ENCODE measurements around the gene COX7A2L.
"Not testable (repeated sequence)": the region's sequence is repeated elsewhere in the genome, so short reads cannot be mapped to it uniquely, and the experiment has no call there.

COX7A2L gene

GRCh38 chr2:42338567-42339190 is 22.3 kb downstream of the COX7A2L start:
- no peak for DNase-seq

DNA sequence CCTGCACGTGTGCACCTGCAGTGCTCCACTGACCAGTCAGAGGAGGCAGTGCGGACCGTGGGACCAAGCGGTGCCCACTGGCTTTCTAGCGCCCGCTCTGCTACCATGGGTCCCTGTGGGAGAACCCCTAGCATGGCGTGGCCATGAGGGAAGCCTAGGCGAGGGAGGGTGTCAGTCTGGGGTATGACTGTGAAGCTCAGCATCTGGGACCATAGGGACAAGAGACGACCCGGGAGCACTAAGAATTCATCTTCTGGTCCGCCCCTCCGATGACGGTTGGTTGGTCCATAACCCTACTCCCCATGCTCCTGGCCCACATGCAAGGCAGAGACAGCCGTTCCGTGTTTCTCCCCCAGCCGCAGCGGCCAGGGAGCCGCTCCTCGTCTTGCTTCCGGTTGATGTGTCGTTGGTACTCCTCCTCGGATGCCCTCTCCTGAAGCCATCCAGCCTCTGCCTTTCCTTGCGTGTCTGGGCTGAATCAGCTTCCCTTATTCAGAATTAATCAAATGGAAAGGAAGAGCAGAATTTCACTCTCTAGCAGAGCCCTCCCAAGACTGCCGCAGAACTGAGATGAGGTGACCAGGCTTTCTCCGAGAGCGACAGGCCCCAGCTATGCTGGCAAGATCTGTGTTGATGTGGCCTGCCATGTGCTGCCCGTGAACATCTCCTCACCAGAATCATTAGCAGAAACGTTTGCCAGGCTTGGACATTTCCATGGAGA is 23.0 kb downstream of the COX7A2L start:
- no peak for DNase-seq

GRCh38 chr2:42337356-42337820 is 23.6 kb downstream of the COX7A2L start:
- no peak for DNase-seq

DNA sequence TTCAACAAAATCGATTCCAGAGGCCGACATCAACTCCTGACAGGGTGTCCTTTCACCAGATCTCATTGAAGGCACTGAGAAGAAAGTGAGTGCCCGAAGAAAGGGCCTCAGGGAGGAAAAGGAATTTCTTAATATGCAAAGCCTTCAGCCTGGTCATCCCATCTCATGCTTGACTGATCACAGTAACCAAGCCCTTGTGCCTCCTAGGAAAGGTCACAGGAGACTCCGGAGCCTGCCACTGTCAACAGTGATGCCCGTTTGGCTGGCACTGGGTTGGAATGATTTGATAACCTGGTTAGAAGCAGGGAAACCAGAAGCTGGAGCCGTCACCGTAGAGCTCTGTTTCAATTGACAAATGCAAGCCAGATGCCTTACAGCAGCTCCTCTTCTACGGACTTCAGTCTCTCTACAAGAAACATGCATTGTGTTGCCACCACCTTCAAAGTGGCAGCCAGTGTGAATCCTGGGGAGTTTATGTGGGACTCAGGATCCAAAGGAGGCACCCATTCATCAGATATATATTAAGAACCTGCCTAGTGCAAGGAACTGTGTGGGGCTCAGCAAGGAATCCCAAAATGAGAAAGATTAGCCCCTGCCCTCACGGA is 24.6 kb downstream of the COX7A2L start:
- no peak for DNase-seq

- DNase-seq = no peak
Observed at GRCh38 chr2:42335514-42336104, 25.4 kb downstream of the COX7A2L start.

DNA sequence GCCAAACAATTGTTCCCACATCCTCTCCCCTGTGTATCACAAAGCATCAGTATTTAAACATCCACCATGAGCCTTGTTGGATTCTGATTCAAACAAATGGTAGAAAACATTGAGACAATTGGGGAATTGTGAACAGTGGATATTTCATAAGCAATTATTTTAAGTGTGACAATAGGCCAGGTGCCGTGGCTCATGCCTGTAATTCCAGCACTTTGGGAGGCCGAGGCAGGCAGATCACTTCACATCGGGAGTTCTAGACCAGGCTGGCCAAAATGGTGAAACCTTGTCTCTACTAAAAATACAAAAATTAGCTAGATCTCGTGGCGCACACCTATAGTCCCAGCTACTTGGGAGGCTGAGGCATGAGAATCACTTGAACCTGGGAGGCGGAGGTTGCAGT is 26.2 kb downstream of the COX7A2L start:
- not testable (repeated sequence) for DNase-seq

- no peak for DNase-seq
Observed at GRCh38 chr2:42334220-42334619, 26.8 kb downstream of the COX7A2L start.

DNA sequence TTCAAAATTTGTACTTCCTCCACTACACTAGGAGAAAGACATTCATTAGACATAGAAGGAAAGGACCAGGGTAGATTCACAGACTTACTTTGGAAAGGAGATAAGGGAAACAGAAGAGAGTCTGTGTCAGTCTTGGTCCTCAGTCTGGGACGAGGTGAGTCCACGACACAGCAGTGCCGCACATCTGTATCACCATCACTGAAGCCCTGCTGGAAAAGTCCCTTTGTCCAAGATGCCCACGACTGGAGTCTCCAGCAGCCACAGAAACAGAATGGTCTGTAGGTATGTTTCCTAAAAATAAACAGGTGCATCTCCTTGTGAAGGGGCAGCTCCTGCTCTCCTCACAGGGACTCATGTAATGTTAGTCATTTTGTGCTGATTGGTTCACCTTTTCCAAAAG is 27.4 kb downstream of the COX7A2L start:
- no peak for DNase-seq

DNA sequence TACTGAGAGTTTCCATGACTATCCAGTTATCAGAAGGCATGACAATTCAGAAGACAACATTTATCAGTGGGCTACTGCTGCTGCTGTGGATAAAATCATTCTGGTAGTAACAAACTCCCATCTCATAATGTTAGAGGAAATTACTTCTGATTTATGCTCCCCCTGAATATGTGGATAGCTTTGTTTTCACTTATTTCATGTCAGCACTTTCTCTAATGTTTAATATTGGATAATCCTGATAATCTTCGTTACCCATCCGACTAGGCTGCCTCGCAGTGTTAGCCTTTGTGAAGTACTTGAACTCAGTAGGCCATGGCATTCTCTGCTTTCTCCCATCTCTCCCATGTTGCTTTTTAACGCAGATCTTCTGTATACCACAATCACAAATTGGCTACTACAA is 28.4 kb downstream of the COX7A2L start:
- no peak for DNase-seq

DNA sequence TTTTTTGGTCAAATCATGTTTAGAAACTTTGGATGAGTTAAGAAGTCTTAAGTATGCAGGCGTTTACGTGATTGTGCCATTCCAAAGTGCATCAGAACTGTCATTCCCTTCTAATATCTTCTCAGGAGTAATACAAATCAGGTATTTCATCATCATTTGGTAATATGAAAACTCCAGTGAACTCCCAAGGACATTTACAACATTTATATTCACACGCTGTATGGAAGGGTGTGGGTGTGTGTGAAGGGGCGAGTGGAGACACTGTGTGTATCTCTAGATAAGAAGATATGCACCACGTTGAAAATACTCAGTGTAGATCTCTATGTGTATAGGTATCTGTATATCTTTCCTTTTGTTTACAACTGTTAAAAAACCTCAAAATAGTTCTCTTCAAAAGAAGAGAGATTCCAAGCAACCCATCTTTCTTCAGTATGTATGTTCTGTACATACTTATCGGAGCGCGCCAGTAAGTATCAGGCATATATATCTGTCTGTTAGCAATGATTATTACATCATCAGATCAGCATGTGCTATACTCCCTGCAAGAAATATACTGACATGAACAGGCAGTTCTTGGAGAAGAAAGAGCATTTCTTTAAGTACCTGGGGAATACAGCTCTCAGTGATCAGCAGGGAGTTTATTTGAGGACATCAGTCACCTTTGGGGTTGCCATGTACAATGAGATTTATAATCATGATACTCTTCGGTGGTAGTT is 29.3 kb downstream of the COX7A2L start:
- DNase-seq = no peak

DNA sequence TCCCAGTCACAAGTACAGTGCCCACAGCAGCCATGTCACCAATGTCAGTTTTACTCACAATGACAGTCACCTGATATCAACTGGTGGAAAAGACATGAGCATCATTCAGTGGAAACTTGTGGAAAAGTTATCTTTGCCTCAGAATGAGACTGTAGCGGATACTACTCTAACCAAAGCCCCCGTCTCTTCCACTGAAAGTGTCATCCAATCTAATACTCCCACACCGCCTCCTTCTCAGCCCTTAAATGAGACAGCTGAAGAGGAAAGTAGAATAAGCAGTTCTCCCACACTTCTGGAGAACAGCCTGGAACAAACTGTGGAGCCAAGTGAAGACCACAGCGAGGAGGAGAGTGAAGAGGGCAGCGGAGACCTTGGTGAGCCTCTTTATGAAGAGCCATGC is 31.3 kb downstream of the COX7A2L start:
- DNase-seq = no peak

- DNase-seq = no peak
Observed at GRCh38 chr2:42328923-42329322, 32.1 kb downstream of the COX7A2L start.

DNA sequence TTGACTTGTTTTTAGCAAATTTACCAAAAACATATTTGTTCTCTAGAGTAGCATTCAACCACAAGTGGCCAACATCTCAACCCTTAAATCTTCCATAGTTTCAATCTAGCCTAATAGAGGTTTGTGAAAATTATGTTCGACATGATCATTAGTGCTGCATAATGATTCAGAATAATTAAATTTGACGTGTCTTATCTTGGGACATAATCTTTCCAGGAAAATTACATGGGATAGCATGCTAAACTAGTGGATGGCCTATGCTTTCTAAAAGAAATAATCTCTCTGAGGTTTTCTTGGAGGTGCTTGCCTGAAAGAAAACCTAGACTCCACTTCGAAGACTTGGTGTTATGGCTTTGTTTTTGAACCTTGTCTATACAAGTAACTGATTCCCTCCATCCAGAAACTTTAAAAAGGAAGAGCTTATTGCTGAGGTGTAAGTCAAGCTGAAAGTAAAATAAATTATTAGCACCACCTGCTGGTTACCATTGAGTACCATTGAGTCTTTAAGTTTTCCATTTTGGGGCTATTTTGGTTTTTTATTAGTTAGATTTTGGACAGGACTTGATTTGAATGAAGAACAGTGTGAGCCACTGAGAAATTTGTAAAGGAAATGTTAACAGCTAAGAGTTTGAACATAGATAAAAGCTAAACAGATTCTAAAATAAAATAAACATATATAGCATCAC is 32.7 kb downstream of the COX7A2L start:
- no peak for DNase-seq

- DNase-seq = no peak
Observed at GRCh38 chr2:42327125-42327524, 33.9 kb downstream of the COX7A2L start.

GRCh38 chr2:42325609-42326008 is 35.4 kb downstream of the COX7A2L start:
- no peak for DNase-seq

DNA sequence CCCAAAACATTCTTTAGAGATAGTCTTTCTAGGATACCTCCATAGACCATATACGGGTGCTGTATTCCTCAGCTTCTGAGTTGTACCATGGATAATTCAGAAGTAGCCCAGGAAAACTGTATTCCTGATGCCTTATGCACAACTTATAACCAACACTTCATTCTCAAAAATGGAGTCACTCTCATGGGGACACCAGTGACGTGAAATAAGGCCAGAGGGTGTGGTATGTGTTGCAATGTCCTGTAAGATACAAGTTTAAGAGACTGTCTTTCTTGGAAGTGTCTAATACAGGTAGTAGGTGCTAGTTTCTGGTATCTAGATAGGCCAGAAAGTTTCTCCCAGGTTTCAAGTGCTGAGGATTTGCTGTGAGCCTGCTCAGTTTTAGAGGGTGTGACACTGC is 36.1 kb downstream of the COX7A2L start:
- DNase-seq = no peak

DNA sequence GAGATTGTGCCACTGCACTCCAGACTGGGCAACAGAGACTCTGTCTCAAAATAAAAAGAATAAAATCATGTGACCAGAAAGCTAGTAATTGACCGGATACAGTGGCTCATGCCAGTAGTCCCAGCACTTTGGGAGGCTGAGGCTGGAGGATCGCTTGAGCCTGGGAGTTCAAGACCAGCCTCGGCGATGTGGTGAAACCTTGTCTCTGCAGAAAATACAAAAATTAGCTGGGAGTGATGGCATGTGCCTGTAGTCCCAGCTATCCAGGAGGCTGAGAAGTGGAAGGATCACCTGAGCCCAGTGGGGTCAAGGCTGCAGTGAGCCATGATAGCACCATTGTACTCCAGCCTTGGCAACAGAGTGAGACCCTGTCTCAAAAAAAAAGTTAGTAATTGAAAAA is 36.8 kb downstream of the COX7A2L start:
- no peak for DNase-seq

- DNase-seq = no peak
Observed at GRCh38 chr2:42321452-42322064, 39.5 kb downstream of the COX7A2L start.

GRCh38 chr2:42319265-42319664 is 41.8 kb downstream of the COX7A2L start:
- DNase-seq = no peak

GRCh38 chr2:42317945-42318344 is 43.1 kb downstream of the COX7A2L start:
- DNase-seq = no peak

DNA sequence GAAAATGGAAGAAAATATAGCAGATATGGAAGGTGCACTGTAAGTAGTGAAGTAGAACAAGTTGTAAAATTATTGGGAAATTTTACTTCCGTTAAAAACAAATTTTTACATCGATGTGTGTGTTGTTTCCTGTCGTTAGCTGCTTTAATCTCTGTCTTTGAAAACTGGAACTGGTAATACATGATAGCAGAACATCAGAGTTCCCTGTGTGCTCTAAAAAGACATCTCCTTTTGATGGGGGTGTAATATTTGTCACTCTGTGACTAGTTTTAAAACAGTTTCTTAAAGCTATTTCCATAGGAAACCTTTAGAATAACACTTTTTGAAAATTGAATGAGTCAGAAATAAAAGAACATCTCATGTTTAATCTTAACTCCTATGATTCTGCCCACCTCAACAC is 43.5 kb downstream of the COX7A2L start:
- DNase-seq = no peak

- no peak for DNase-seq
Observed at GRCh38 chr2:42316910-42317309, 44.1 kb downstream of the COX7A2L start.

Measured in cortex of kidney (tissue), 1 donor.